Ishikawa (cell line): ENCODE data around the gene VEGFC.

Source experiments
- CEBPB ChIP-seq: IDR thresholded peaks from 2 replicates; pipeline ENCODE4 v1.6.1; 2012
- CREB1 ChIP-seq: IDR thresholded peaks from 2 replicates; pipeline ENCODE4 v1.6.1; 2012; ENCODE audit warnings: low read depth
- EGR1 ChIP-seq: IDR thresholded peaks from 2 replicates; pipeline ENCODE4 v1.6.1; 2012
- EP300 ChIP-seq: IDR thresholded peaks from 2 replicates; pipeline ENCODE4 v1.6.1; 2012; ENCODE audit warnings: borderline replicate concordance
- FOXM1 ChIP-seq: IDR thresholded peaks from 2 replicates; pipeline ENCODE4 v1.6.1; 2012; ENCODE audit warnings: low read depth, borderline replicate concordance
- RAD21 ChIP-seq: IDR thresholded peaks from 2 replicates; pipeline ENCODE4 v1.6.1; 2012; ENCODE audit warnings: low read depth
- TAF1 ChIP-seq: IDR thresholded peaks from 2 replicates; pipeline ENCODE4 v1.6.1; 2012; ENCODE audit warnings: low read depth, mild to moderate bottlenecking
- TCF12 ChIP-seq: IDR thresholded peaks from 2 replicates; pipeline ENCODE4 v1.6.1; 2012; ENCODE audit warnings: low read depth
- TEAD4 ChIP-seq: IDR thresholded peaks from 2 replicates; pipeline ENCODE4 v1.6.1; 2012
- YY1 ChIP-seq: IDR thresholded peaks from 2 replicates; pipeline ENCODE4 v1.6.1; 2012; ENCODE audit warnings: low read depth
- TF ChIP-seq, protein P1 (sequence below): IDR thresholded peaks from 2 replicates; pipeline ENCODE4 v1.6.1; 2012
- TF ChIP-seq, protein P2 (sequence below): IDR thresholded peaks from 2 replicates; pipeline ENCODE4 v1.6.1; 2012; ENCODE audit warnings: low read depth, mild to moderate bottlenecking

DNA sequence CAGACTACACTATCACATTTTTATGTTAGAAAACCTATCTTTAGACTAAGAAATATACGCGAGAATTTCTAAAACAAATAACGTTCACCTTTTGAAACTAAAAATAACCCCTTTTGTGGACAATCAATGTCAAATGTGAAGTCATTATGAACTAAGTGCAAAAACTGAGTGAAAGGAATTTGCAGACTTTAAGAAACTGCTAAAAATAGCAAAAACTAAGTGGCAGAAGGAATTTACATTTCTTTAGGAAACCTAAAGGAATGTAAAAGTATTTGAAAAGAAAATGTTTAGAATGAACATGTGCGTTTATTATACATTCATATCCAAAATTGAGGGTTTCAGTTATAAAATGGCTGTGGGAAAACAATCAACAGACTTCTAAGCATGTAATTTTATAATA, 58.3 kb downstream of the VEGFC start:
- TF ChIP-seq EP300 (no peak), EGR1 (no peak), YY1 (no peak), TEAD4 (no peak), FOXM1 (no peak), RAD21 (no peak), TAF1 (no peak), CEBPB (no peak), TCF12 (no peak), CREB1 (no peak)
- TF ChIP-seq, protein P1, sequence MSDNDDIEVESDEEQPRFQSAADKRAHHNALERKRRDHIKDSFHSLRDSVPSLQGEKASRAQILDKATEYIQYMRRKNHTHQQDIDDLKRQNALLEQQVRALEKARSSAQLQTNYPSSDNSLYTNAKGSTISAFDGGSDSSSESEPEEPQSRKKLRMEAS, result no peak
- TF ChIP-seq, protein P2, sequence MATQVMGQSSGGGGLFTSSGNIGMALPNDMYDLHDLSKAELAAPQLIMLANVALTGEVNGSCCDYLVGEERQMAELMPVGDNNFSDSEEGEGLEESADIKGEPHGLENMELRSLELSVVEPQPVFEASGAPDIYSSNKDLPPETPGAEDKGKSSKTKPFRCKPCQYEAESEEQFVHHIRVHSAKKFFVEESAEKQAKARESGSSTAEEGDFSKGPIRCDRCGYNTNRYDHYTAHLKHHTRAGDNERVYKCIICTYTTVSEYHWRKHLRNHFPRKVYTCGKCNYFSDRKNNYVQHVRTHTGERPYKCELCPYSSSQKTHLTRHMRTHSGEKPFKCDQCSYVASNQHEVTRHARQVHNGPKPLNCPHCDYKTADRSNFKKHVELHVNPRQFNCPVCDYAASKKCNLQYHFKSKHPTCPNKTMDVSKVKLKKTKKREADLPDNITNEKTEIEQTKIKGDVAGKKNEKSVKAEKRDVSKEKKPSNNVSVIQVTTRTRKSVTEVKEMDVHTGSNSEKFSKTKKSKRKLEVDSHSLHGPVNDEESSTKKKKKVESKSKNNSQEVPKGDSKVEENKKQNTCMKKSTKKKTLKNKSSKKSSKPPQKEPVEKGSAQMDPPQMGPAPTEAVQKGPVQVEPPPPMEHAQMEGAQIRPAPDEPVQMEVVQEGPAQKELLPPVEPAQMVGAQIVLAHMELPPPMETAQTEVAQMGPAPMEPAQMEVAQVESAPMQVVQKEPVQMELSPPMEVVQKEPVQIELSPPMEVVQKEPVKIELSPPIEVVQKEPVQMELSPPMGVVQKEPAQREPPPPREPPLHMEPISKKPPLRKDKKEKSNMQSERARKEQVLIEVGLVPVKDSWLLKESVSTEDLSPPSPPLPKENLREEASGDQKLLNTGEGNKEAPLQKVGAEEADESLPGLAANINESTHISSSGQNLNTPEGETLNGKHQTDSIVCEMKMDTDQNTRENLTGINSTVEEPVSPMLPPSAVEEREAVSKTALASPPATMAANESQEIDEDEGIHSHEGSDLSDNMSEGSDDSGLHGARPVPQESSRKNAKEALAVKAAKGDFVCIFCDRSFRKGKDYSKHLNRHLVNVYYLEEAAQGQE, result no peak
